ENCODE measurements around the gene ZNF830.
"Not testable (repeated sequence)": the region's sequence is repeated elsewhere in the genome, so short reads cannot be mapped to it uniquely, and the experiment has no call there.

ZNF830 gene

GRCh38 chr17:34961093-34961911 lies at the start of gene ZNF830, which contains the start of gene CCT6B:
ZNF830 (plus strand) TSS chr17:34961540; CDS start chr17:34961567, 27 bp downstream.
CCT6B (minus strand) TSS chr17:34961460; CDS start chr17:34961393, 67 bp downstream.
- peak; percentile 92 to 98 (median 93) for DNase-seq

- DNase-seq = no peak
Observed at GRCh38 chr17:34913001-34913400, 48.3 kb upstream of the ZNF830 start.

- DNase-seq = no peak
Observed at GRCh38 chr17:34916120-34916519, 45.2 kb upstream of the ZNF830 start.

- no peak for DNase-seq
Observed at GRCh38 chr17:34917381-34917780, 44.0 kb upstream of the ZNF830 start.

GRCh38 chr17:34920676-34921075 lies 40.7 kb upstream of the ZNF830 start:
- no peak for DNase-seq

GRCh38 chr17:34926661-34927060 lies 34.7 kb upstream of the ZNF830 start:
- DNase-seq = no peak

- no peak for DNase-seq
Observed at GRCh38 chr17:34930283-34930682, 31.1 kb upstream of the ZNF830 start.

- not testable (repeated sequence) for DNase-seq
Observed at GRCh38 chr17:34950780-34951179, 10.6 kb upstream of the ZNF830 start.

GRCh38 chr17:34958438-34958837 lies 2.9 kb upstream of the ZNF830 start:
- DNase-seq = no peak

GRCh38 chr17:34974179-34974578 lies 12.8 kb downstream of the ZNF830 start:
- no peak for DNase-seq

- no peak for DNase-seq
Observed at GRCh38 chr17:34974794-34975785, 13.8 kb downstream of the ZNF830 start.

- no peak for DNase-seq
Observed at GRCh38 chr17:34979153-34979552, 17.8 kb downstream of the ZNF830 start.

GRCh38 chr17:34979650-34980352 lies 18.5 kb downstream of the ZNF830 start:
- DNase-seq = peak in 2 of 3 experiments; percentile 19 to 64

- DNase-seq = peak; percentile 92 to 97 (median 92)
Observed at GRCh38 chr17:34980353-34980680, 19.0 kb downstream of the ZNF830 start, which contains the start of gene LIG3. LIG3 (plus strand) TSS chr17:34980512; CDS start chr17:34983006, 2,494 bp downstream.

GRCh38 chr17:34980681-34981537 lies 19.6 kb downstream of the ZNF830 start:
- DNase-seq = peak; percentile 80 to 91 (median 83)

- DNase-seq = peak; percentile 11 to 72 (median 52)
Observed at GRCh38 chr17:34981538-34982241, 20.4 kb downstream of the ZNF830 start.

- no peak for DNase-seq
Observed at GRCh38 chr17:34987232-34987631, 25.9 kb downstream of the ZNF830 start.

- DNase-seq = no peak
Observed at GRCh38 chr17:34988644-34989043, 27.3 kb downstream of the ZNF830 start.

- no peak for DNase-seq
Observed at GRCh38 chr17:34989473-34989872, 28.1 kb downstream of the ZNF830 start.

GRCh38 chr17:34990921-34991365 lies 29.6 kb downstream of the ZNF830 start:
- DNase-seq = no peak

GRCh38 chr17:34991606-34992005 lies 30.3 kb downstream of the ZNF830 start:
- DNase-seq = no peak

Data from NCI-H1417 (cell line).